Astrocyte of the hippocampus (primary cell): ENCODE data around the gene ATF5.

Source experiments
- DNase-seq: peaks from one replicate; pipeline ENCODE4 v3.0.0; 2011; ENCODE audit warnings: low read depth, low spot score

ATF5 gene, protein sequence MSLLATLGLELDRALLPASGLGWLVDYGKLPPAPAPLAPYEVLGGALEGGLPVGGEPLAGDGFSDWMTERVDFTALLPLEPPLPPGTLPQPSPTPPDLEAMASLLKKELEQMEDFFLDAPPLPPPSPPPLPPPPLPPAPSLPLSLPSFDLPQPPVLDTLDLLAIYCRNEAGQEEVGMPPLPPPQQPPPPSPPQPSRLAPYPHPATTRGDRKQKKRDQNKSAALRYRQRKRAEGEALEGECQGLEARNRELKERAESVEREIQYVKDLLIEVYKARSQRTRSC

DNA sequence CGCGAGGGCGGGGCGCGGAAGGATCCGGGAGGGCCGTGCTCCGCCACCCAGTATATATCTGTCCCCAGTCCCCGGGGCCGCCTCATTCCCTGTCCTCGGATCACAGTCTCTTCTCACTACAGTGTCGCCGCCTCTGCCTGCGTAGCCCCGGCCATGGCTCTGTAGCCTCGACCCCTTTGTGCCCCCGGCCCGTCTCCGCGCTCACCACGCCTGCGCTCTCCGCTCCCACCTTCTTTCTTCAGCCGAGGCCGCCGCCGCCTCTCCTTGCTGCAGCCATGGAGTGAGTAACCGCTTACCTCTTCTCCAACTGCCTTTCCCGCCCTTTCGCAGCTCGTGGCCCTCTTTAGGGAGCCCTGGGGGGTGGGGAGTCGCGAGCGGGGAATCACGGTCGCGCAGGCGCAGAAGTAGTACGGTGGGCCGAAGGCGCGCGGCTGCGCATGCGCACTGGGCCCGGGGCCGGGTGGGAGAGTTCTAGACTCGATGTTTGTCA is at the start of gene ATF5, which contains the start of gene NUP62:
TSS of gene ATF5 (plus strand) at position 85 of the 490 bp plus-strand sequence. CDS start 1,646 bp downstream, outside the sequence.
TSS of gene NUP62 (minus strand) at position 384 of the 490 bp plus-strand sequence. CDS start 19,697 bp downstream, outside the sequence.
- DNase-seq: peak; percentile 93

DNA sequence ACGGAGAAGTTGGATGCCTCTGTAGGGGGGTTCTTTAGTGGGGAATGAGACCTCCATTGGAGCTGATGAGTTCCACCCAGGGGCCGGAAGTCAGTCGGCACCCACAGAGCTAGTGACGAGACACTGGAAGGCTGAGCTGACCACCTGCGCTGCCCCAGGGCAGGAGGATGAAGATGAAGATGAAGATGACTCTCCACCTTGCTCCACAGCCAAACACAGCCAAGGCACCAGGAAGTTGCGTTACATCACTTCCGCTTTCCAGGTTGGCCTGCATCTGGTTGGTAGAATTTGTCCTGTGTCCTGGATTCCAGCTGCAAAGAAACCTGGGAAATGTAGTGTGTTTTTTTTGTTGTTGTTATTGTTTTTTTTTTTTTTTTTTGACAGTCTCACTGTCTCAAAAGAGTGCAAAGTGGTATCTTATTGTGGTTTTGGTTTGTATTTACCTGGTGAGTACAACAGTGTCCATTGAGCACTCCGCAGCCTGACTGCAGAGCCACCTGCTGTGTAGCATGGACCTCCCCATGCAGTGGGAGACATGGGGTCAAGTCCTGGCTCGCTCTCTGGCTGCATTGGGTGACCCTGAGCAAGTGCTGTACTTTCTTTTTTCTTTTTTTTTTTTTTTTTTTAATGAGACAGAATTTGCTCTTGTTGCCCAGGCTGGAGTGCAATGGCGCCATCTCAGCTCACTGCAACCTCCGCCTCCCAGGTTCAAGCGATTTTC is 49.6 kb upstream of the ATF5 start:
- DNase-seq: no peak

DNA sequence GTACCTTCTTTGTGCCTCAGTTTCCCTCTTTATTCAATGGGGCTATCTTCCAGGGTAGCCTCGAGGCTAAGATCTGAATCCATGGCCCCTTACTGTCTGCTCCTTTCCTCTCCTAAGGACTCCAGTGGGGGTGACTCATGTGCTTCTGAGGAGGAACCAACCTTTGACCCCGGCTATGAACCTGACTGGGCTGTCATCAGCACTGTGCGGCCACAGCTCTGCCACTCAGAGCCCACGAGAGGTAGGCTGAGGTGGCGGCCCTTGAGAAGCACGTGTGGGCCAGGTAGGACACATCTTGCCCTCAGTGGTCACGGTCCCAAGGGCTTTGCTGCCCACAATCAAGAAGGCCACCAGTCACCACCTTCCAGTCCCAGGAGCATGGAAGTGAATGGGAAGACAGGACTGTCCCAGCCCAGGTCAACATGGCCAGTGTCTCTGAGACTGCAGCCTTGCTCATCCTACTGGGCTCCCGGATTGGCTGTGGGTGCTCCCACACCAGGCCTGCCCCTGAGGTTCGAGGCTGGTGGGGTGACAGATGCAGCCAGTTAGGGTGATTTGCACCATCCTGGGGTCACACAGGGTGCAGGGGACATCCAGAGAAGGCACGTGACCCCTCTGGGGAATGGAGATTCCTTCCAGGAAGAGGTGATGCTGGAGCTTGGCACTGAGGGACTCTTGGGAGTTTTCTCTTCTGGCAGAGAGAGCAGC is 48.7 kb upstream of the ATF5 start:
- DNase-seq: no peak

DNA sequence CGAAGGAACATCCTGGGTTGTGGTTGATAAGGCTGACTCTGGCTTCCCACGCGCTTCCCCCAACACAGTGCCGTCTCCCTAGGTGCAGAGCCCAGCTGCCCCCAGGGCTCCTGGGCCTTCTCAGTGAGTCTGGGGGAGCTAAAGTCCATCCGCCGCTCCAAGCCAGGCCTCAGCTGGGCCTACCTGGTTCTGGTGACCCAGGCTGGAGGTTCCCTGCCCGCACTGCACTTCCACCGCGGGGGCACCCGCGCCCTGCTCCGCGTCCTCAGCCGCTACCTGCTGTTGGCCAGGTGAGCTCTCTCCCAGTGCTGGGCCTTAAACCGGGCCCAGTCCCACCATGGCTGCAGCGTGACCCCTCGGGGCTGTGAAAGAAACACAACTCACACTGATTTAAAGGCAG is 47.8 kb upstream of the ATF5 start:
- no peak for DNase-seq

DNA sequence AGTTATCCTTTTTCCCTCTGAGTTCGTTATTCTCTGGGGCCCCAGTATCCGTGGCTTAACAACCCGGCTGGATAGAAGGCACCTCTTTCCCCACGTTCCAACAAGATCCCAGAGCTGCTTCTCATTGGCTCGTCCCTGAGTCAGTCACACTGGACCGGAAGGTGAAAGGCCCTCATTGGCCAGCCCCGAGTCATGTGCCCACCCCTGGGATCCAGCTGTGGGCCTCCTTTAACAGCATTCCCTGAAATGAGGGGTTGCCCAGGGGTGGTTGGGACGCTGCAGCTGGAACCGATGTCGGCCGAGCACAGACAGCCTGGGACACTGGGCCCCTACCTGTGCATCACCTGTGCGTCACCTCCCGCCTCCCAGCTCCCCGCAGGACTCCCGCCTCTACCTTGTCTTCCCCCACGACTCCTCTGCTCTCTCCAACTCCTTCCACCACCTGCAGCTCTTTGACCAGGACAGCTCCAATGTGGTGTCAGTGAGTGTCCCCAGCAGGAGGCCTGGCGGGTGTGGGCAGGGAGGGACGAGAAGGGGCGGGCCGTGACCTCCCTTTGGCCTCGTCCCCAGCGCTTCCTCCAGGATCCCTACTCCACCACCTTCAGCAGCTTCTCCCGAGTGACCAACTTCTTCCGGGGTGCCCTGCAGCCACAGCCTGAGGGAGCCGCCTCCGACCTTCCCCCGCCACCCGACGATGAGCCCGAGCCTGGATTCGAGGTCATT is 47.2 kb upstream of the ATF5 start:
- no peak for DNase-seq

DNA sequence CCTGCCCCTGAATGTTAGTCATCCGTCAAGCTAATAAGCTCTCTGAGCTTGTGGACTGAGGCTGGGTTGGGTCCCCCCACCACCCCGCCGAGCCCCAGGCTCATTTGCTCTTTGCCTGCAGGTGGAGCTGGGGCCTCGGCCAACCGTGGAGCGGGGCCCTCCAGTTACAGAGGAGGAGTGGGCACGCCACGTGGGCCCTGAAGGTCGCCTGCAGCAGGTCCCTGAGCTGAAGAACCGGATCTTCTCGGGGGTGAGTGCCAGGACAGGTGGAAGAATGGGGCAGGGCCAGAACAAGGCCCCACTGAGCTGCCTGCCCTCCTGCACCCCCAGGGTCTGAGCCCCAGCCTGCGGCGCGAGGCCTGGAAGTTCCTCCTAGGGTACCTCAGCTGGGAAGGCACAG is 46.4 kb upstream of the ATF5 start:
- DNase-seq: no peak

DNA sequence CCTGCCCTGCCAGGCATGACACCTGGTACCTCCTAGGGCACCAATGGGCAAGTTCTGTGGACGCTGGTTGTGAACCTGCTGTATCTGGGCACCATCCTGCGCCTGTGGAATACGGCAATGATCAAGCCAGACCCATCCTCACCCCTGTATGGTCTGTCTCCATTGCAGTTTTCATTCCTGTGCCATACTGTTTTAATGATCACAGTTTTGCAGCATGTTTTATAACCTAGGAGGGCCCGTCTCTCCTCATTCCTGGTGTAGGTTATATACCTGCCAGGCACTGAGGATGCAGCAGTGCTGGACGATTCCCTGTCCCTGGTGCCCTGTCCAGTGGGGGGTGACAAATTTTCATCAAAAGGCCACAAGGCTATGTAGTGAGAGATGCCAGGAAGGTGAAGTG is 45.9 kb upstream of the ATF5 start:
- no peak for DNase-seq

DNA sequence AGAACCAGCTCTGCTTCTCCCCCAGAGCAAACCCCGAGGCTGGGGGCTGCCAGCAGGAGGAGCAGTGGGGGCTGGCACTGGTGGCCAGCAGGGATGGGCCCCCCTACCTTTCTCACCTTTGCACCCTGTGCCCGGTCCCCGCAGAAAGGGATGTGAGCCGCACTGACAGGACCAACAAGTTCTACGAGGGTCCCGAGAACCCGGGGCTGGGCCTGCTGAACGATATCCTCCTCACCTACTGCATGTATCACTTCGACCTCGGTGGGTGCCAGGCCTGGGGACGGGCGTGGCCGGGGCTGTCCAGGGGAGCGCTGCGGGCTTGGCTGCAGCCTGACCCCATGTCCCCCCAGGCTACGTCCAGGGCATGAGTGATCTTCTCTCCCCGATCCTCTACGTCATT is 44.9 kb upstream of the ATF5 start:
- DNase-seq: no peak

DNA sequence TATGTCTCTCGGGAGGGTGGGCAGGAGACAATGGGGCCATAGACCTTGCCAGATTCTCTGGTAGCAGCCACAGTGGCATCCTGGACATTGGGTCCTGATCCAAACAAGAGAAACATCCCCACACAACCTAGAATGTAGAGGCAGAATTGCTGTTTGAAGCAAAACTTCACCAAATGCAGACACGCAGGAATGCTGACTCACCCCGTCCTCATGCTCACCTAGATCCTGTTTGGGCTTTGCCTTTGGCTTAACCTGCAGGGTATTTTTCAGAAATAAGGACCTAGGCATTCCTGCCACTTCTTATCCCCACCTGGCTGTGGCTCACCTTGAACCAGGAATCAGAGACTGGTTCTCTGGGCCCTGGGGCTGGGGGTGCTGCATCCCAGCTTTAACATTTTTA is 44.2 kb upstream of the ATF5 start:
- DNase-seq: no peak

DNA sequence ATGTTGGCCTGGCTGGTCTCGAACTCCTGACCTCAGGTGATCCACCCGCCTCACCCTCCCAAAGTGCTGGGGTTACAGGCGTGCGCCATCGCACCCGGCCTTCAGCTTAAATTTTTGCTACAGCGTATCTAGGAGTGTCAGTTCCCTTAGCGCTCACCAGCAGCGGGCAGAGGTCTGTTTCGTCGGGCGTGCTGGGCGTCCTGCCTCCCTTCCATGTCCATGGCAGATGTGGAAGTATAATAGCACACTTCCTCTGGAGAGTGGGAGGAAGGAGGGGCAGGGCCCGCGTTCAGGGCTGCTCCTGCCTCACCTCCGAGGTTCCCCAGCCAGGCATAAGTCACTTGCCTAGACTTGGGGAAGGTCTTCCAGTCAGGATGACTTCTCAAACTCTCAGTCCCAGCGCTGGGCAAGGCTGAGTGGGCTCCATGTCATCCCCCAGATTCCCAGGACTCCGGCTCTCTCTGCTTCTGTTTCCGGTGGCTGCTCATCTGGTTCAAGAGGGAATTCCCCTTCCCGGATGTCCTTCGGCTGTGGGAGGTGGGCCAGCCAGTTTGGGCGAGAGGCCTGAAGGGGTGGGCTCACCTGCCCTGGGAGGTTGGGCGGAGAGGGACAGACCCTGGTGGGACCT is 41.9 kb upstream of the ATF5 start:
- no peak for DNase-seq

DNA sequence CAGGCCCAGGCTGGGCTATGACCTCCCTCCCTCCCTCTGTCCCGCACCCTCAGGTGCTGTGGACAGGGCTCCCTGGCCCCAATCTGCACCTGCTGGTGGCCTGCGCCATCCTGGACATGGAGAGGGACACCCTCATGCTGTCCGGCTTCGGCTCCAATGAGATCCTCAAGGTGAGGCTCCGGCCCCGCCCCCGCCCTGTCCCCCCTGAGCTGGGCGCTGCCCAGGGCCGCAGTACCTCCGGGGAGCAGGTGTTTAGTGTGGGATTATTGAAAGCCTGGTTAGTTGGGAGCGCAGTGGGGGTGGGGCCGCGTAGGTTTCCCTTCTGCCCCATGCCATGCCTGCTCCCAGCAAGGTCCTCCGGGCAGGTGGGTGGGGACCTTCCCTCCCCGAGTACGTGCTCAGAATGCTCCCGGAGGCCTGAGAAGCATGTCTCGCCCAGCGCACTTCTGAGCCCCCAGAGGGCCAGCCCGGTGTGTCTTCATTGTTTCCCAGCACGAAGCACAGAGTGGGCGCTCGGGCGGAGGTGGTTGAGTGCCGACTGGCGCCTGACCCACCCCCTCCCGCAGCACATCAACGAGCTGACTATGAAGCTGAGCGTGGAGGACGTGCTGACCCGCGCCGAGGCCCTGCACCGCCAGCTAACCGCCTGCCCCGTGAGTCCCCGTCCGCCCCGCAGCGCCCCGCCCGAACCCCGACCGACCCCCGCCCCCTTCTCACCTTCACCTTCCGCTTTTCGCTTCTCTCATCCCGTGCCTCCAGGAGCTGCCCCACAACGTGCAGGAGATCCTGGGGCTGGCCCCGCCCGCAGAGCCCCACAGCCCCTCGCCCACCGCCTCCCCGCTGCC is 41.1 kb upstream of the ATF5 start:
- DNase-seq: no peak

DNA sequence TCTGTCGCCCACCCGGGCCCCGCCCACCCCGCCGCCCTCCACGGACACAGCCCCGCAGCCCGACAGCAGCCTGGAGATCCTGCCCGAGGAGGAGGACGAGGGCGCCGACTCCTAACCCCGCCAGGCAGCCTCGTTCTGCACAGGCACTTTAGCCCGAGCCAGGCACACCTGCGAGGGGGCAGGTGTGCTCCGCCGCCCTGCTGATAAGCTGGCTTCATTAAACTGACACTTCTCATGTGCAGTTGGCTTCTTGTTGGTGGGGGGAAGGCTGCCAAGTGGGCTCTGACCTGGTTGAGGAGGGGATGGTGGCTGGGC is 40.5 kb upstream of the ATF5 start:
- DNase-seq: no peak

DNA sequence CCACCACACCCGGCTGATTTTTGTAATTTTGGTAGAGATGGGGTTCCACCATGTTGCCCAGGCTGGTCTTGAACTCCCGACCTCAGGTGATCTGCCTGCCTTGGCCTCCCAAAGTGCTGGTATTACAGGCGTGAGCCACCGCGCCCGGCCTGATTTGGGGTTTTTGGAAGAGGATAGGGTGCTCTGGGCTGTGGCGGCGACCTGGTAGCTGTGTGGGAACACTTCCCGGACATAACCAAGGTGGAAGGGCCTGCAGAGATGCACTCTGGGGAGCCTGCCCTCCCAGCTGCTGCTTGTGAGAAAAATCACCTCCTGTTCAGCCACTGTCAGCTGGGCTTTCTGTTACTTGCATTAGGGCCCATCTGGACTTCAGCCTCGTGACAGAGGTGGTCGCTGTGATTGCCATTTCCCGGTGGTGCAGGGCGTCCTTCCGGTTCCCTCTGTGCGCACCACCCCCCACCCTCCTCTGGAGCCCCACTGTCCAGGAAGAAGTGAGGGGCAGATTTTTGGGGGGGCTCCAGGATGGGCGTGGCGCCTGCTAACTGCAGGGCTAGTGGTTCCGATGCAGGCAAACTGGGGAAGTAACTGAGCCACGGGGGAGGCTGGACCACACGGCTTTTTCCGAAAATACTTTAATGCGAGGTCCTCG is 39.8 kb upstream of the ATF5 start:
- DNase-seq: no peak

DNA sequence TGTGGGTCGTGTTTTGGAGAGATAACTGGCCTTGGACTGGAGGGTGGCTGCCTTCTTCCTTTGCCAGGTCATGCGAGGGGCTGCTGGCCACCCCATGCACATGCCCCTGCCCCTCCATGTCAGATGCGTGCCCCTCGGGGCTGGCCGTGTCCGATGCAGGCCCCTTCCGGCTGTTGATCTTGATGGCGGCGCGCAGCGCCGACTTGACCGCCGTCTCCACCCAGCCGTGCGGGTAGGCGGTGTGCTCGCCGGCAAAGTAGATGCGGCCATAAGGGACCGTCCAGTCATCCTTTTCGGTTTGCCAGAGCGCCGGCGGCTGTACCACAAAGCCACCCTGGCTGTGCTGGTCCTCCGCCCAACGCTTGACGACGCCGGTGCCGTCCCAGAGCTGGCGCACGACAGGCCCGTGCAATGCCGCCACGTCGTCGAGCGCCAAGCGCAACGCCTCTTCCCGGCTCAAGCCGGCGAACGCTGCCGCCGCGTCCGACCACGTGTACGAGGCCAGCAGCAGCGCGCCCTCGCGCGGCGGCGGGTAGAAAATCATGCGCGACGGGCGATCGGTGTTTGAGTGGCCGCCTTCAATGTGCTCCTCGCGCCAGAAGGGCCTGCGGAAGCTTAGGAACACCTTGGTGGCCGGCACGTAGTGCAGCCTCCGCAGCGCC is 39.2 kb upstream of the ATF5 start:
- DNase-seq: peak; percentile 89

DNA sequence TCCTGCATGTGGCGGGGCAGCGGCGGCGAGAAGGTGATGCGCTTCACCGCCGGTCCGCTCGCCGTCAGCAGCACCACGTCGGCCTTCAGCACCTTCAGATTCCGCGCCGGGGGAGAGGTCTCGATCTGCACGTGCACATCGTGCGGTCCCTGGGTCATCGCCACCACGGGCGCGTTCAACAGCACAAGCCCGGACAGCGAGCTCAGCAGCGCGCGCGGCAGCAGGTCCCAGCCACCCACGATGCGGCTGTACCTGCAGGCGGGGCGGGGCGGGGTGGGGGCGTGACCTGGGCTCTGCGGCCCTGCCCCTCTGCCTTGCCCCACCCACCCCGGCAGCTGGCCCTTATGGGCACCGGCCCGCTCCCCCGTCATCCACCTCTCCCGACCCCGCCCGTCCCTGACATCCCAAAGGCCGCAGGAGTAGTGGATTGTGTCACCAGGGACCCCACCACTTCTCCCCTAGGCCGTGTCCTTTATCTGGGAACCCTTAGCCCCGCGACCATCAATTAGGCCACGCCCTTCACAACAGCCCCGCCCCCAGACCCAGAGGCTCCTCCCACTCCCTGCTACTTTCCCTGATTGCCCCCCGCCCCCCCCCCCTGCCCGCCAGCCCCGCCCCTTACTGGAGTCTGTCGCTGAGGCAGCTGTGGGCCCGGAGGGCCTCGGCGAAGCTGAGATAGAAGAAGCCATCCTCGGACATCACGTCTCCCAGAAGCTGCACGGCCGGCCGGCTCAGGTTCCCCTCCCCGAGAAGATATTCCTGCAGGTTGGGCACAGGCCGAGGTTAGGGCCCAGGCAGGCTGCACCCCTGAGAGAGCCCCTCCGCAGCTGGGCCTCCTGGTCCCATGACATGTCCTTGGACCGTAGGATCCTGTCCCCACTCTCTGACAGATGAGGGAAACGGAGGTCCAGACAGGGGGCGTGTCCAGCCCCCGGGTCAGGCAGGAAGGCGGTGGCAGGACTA is 38.4 kb upstream of the ATF5 start:
- peak; percentile 33 for DNase-seq

DNA sequence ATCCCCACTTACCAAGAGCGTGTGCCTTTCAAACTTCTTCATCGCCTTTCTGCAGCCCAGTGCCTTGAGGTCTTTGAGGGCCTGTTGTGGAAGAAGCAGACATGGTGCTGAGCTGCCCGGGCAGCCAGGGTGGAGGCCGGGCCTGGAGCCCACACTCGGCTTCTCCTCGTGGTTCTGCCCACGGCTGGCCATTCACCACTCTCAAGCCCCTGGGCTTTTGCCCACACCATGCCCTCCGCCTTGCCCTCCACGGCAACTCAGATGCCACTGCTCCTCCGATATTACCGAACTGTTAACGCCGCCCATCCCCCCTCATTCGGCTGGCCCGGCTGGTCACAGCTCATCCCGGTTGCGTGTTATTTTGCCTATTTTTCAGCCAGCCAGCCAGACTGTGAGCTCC is 37.6 kb upstream of the ATF5 start:
- no peak for DNase-seq

DNA sequence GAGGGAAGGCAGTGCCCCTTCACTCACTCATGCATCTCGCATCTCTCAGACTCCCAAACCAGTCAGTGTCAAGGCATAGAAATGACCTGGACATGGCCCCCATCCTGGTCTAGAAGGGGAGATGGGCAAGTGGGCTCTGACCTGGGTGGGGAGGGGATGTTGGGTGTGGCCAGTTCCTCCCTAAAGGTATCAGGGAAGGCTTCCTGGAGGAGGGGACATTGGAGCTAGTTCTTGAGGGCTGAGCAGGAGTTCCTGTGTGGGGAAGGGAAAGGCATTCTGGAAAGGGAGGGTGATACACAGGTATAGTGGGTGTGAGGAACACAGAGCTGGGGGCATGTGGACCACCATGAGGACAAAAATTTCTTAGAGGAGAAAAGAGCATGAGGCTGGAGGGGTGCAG is 36.3 kb upstream of the ATF5 start:
- DNase-seq: no peak

DNA sequence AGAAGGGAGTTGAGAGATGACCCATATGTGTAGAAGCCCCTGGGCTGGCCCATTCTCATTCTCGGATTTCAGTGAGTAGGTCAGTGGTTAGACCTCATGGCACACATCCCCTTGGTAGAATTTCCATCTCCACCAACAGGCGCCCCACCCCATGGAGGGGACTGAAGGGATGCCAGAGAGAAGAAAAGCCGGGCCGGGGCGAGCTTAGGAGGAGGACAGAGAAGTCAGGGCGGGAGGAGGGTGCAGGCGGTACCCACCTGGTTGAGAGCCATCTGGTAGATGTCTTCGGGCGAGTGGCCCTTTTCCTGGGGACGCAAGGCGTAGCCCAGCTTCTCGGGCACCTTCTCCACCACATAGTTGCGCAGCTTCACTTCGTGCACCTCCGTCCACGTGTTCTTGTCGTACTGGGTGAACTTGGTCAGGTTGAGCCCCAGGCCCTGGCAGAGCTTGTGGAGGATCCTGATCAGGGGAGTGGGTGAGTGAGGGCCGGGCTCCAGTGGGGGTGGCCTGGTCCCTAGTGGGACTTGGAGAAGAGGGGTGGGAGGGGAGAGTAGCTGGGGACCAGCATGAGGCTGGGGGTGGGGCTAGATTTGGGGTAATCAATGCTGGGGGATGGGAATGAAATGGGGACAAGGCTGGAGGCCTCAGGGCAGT is 34.9 kb upstream of the ATF5 start:
- DNase-seq: no peak
